NCI-H1105 treated with DMSO at 0.1 percent for 48 hours (cell line): ENCODE results near the gene KMT5C.

Source experiments
- DNase-seq: peaks from one replicate; lab custom pipeline; 2025; lab: John Stamatoyannopoulos, UW

The KMT5C gene

GRCh38 chr19:55347442-55348009 lies 7.8 kb downstream of the KMT5C start:
- no peak for DNase-seq

- no peak for DNase-seq
Observed at GRCh38 chr19:55348317-55349034, 8.8 kb downstream of the KMT5C start.

- no peak for DNase-seq
Observed at GRCh38 chr19:55350620-55351315, 11.1 kb downstream of the KMT5C start.

GRCh38 chr19:55352040-55352439 lies 12.4 kb downstream of the KMT5C start:
- DNase-seq, result no peak

GRCh38 chr19:55352549-55353145 lies 13.0 kb downstream of the KMT5C start:
- no peak for DNase-seq

- no peak for DNase-seq
Observed at GRCh38 chr19:55353356-55353802, 13.7 kb downstream of the KMT5C start.

- DNase-seq, result peak; percentile 46
Observed at GRCh38 chr19:55353803-55354697, 14.4 kb downstream of the KMT5C start.

GRCh38 chr19:55354698-55355212 lies 15.1 kb downstream of the KMT5C start, which contains the start of gene COX6B2:
Gene COX6B2, minus strand, starts transcription at chr19:55354719. Its CDS starts 198 bp downstream, at chr19:55354521.
- no peak for DNase-seq

- DNase-seq, result no peak
Observed at GRCh38 chr19:55355213-55355821, 15.6 kb downstream of the KMT5C start.

GRCh38 chr19:55358493-55358892 lies 18.8 kb downstream of the KMT5C start:
- no peak for DNase-seq

- peak; percentile 54 for DNase-seq
Observed at GRCh38 chr19:55358943-55359908, 19.6 kb downstream of the KMT5C start.

GRCh38 chr19:55360902-55361301 lies 21.2 kb downstream of the KMT5C start:
- no peak for DNase-seq

GRCh38 chr19:55362174-55362989 lies 22.7 kb downstream of the KMT5C start:
- DNase-seq, result no peak

GRCh38 chr19:55362990-55363716 lies 23.5 kb downstream of the KMT5C start, which contains the start of gene GARIN5B:
Gene GARIN5B, minus strand, starts transcription at chr19:55363260. Its CDS starts 194 bp downstream, at chr19:55363066.
- no peak for DNase-seq

GRCh38 chr19:55365245-55365644 lies 25.6 kb downstream of the KMT5C start:
- DNase-seq, result no peak

- no peak for DNase-seq
Observed at GRCh38 chr19:55365964-55366363, 26.3 kb downstream of the KMT5C start.

- DNase-seq, result no peak
Observed at GRCh38 chr19:55366790-55367189, 27.1 kb downstream of the KMT5C start.

GRCh38 chr19:55368106-55368505 lies 28.4 kb downstream of the KMT5C start:
- DNase-seq, result no peak
